NCI-H1092 treated with DMSO at 0.1 percent for 48 hours (cell line): ENCODE data around the gene C1QB.
A peak's percentile ranks its signal among the peaks of the same experiment; 100 is the strongest.

Experiments
- DNase-seq: peaks from one replicate; lab custom pipeline; 2025; lab: John Stamatoyannopoulos, UW

Gene C1QB

GRCh38 chr1:22652881-22653316 is at the start of gene C1QB:
TSS of gene C1QB (plus strand) at chr1:22653236. CDS start at chr1:22659463, 6,227 bp downstream.
- DNase-seq = no peak

GRCh38 chr1:22606161-22606560 is 46.9 kb upstream of the C1QB start:
- no peak for DNase-seq

- no peak for DNase-seq
Measured at GRCh38 chr1:22607154-22607553, 45.9 kb upstream of the C1QB start.

DNA sequence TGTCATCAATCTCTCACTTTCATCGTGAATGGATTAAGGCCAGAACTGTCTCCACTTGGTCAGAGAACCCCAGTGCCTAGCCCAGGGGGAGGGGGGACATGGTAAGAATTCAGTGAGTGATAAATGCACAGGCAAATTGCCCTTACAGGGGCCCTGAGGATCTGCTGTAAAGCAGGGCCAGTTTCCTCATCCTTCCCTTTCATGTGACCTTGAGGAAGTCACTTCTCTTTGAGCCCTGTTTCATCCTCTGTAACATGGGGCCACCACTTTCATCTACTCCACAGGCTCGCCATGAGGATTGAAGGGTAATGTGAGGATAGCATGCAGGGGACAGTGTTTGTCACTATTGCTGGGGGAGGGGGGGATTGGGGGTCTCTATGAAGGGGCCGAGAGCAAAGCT is 44.7 kb upstream of the C1QB start:
- no peak for DNase-seq

DNA sequence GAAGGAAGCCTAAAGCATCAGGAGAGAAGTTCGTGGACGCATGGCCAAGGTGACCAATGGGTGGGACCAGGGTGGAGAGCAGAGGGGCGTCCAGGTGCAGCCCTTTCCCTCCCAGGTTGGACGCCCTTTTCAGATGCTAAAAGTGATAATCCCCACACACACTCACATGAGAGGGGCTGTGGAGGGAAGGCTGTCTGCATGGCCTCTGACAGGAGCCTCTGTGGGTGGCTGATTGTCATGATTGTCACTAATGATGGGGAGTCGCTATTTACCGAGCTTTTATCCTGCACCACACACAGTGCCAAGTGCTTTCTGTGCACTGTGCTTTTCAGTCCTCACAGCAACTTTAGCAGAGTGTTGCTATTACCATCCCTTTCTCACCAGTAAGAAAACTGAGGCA is 43.7 kb upstream of the C1QB start:
- no peak for DNase-seq

GRCh38 chr1:22611530-22611947 is 41.5 kb upstream of the C1QB start:
- no peak for DNase-seq

- peak; percentile 33 for DNase-seq
Measured at GRCh38 chr1:22612671-22613571, 40.1 kb upstream of the C1QB start.

- no peak for DNase-seq
Measured at GRCh38 chr1:22613572-22613918, 39.5 kb upstream of the C1QB start.

DNA sequence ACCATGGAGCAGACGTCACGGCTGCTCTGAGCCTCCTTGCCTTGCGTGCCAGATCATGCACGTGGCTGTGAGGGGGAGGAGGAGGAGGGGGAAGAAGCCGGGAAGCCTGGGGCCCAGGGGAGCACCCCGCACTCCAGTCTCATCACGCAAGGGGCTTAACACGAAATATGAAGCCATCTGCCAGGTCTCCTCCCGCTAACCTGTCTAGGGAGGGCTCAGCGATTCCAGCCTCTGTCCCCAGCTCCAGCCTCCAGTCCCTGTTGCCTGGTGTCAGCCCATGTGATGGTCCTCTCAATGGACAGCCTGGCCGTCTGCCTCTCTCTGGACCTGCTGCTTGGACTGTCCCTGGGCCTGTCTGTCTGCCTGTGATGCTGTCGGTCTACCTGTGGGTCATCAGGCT is 39.1 kb upstream of the C1QB start:
- DNase-seq = no peak

GRCh38 chr1:22615886-22616285 is 37.1 kb upstream of the C1QB start:
- no peak for DNase-seq

GRCh38 chr1:22616571-22616970 is 36.5 kb upstream of the C1QB start:
- no peak for DNase-seq

- DNase-seq = peak; percentile 82
Measured at GRCh38 chr1:22618056-22618455, 35.0 kb upstream of the C1QB start.

- no peak for DNase-seq
Measured at GRCh38 chr1:22619252-22619651, 33.8 kb upstream of the C1QB start.

- DNase-seq = no peak
Measured at GRCh38 chr1:22619798-22620197, 33.2 kb upstream of the C1QB start.

DNA sequence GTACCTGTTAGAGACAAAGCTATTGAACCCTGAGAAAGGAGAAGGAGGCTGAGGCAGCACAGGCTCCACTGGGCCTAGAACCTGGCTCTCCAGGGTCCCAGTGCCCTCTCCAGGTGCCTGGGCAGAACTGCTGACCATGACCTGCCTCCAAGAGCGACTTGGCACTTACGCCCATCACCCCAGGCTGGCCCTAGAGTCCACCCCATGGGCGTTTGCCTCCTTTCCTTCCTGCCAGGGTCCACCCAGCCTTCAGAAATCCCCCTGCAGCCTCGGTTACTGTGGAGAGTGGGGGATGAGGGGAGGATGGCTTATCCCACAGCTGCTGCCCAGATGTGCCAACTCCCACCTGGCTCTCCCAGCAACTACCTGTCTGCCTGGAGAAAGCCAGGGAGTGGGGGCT is 31.3 kb upstream of the C1QB start:
- no peak for DNase-seq

DNA sequence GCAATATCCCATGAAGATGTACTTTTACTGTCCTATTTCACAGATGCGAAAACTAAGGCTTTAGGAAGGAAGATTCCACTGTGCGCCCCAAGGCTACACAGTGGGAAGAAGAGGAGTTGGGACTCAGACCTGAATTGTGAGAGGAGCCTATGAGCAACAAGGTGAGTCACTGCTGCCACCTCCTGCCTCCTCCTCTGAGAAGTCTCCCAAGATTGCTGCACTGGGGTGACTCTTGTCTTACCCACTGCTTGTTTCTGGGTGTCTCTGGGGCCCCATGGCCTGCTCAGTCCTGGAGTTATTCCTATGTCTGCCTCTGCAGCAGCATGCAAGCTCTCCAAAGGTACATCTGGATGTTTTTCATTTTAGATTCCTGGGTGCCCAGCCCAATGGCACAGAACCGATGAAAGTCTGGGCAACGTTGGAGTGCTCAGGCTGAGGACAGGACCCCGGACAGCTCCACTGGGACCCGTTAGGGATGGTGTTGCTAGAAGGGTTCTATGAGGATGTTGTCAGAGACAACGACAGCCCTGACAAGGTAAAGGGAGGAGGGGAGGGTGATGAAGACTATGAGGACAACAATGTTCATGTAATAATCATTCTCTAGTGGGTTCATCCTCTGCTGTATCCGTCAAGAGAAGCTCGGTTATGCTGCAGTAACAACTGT is 27.6 kb upstream of the C1QB start:
- DNase-seq = no peak

- DNase-seq = no peak
Measured at GRCh38 chr1:22626237-22627157, 26.5 kb upstream of the C1QB start.

DNA sequence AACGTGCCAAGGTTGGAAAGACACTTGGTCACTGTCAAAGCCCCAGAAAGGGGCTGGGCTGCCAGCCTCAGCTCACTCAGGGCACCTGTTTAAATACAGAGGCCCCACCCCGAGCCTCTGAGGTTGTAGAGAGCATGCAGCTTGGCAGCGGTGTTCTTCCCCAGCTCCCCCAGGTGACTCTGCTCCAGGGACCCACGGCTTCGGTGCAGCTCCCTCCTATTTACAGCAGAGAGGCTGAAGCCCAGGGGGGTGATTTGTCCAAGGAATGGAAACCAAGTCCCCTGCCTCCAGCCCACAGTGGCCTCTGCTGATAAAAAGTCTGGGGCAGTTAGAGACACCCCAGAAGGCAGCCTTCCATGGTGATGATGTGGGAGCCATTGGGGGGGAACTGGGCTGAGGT is 25.7 kb upstream of the C1QB start:
- DNase-seq = peak; percentile 91

GRCh38 chr1:22628698-22629444 is 24.2 kb upstream of the C1QB start:
- DNase-seq = no peak

DNA sequence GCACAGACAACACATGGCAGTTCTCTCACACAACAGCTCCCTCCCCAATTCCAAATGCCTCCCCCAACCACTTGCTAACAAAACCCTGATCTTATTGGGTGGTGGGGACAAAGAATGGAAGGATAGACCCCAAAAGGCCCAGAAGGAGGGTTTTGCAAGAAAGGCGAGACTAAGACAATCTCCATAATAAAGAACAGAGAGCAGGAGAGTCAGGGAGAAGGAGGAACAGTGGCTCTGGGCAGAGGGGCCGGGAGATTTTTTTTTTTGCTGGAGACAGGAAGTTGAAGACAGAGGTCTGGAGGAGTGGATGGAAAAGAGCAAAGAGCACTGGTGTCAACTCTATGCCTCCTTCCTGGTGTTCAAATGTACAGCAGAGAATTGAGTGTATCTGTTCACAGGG is 23.1 kb upstream of the C1QB start:
- no peak for DNase-seq

DNA sequence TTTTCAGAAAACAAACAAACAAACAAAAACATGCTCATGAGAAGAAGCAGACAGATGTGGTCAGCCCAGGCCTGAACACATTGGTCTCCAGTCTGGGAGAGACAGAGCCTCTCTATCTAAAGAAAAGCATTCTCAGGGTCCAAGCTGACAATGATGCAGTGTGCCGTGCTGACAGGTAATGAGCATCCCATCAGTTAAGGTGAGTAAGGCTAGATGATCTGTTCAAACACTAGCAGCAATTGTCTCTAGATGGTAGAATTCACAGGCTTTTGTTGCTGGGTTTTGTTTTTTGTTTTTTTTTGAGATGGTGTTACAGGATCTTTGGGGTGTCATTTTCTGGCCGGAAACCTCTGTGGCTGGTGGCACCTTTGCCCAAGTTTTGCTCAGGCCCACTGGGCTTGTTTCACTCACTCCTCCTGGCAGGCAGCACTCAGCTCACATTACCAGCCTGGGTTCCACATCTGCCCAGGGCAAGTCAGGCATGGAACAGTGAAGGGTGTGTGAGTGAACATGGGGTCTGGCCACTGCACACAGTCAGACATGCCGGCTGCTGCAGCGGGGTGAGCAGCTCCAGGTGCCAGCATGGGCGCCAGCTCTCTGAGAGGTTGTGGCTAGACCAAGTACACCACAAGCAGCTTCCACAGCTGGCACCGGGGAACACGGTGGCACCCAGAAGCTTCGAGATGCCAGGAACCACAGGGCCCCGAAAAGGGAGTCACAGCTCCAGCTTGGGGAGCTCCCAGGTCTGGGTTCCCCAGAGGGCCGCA is 19.2 kb upstream of the C1QB start:
- DNase-seq = no peak
